ENCODE results near the gene SERPINA12. TPM values are rescaled to one million over a fixed set of nuclear protein-coding genes. Genes with fewer than 3 reads are reported as not detected.
A peak's percentile ranks its signal among the peaks of the same experiment; 100 is the strongest.

The SERPINA12 gene
- total and polyA plus RNA-seq, 2 of the 13 experiments (the other 11 are each of a cell fraction or from before 2014, with no cell fraction given): 0.08 TPM; not detected in 1

- peak; percentile 63 for TF ChIP-seq THAP11 (CRISPR knock-in tag; IDR thresholded peaks at IDR 0.05)
- peak; percentile 62; the same call in 1 of the 2 replicates for TF ChIP-seq ZBTB3 (CRISPR knock-in tag; IDR thresholded peaks at IDR 0.05; ENCODE audit: borderline replicate concordance, low read depth)
- no peak for TF ChIP-seq ZSCAN20 (CRISPR knock-in tag; IDR thresholded peaks at IDR 0.05; ENCODE audit: borderline replicate concordance)
- TF ChIP-seq ZSCAN12 (CRISPR knock-in tag; IDR thresholded peaks at IDR 0.05): no peak
- TF ChIP-seq FOXO4 (CRISPR knock-in tag; conservative IDR thresholded peaks at IDR 0.05): no peak
- no peak for TF ChIP-seq ZNF451 (CRISPR knock-in tag; IDR thresholded peaks at IDR 0.05)
- no peak for TF ChIP-seq ZNF143 (CRISPR knock-in tag; IDR thresholded peaks at IDR 0.05)
- TF ChIP-seq MIER2 (CRISPR knock-in tag; IDR thresholded peaks at IDR 0.05): peak; percentile 63; the same call in 1 of the 2 replicates
- no peak for TF ChIP-seq AGO2 (optimal IDR thresholded peaks at IDR 0.05; ENCODE audit: low read depth, low read length)
- no peak for TF ChIP-seq ATF5 (CRISPR knock-in tag; IDR thresholded peaks at IDR 0.05; ENCODE audit: low read depth)
- peak; percentile 40; the same call in 1 of the 2 replicates for TF ChIP-seq SPEN (CRISPR knock-in tag; IDR thresholded peaks at IDR 0.05; ENCODE audit: low read depth)
- TF ChIP-seq AHDC1 (CRISPR knock-in tag; IDR thresholded peaks at IDR 0.05; ENCODE audit: borderline replicate concordance): peak; percentile 88; the same call in 1 of the 2 replicates
- TF ChIP-seq ZNF576 (CRISPR knock-in tag; IDR thresholded peaks at IDR 0.05): no peak
- peak; percentile 97 for TF ChIP-seq NR2F2 (IDR thresholded peaks at IDR 0.05; ENCODE audit: borderline replicate concordance, low read depth)
- peak; percentile 76 for TF ChIP-seq NR2C2 (CRISPR knock-in tag; IDR thresholded peaks at IDR 0.05; ENCODE audit: borderline replicate concordance)
- peak; percentile 82; the same call in 1 of the 2 replicates for TF ChIP-seq DPF2 (CRISPR knock-in tag; IDR thresholded peaks at IDR 0.05; ENCODE audit: borderline replicate concordance, low read depth)
- 0 out of 4 replicates have a peak, but pooled peaks of 1 of the 2 experiments have one; percentile 23 for TF ChIP-seq ATF4 (CRISPR knock-in tag; IDR thresholded peaks at IDR 0.05)
- TF ChIP-seq ARNTL (CRISPR knock-in tag; IDR thresholded peaks at IDR 0.05): peak; percentile 47; the same call in 1 of the 2 replicates
- no peak for TF ChIP-seq ZBTB14 (CRISPR knock-in tag; IDR thresholded peaks at IDR 0.05)
Measured at GRCh38 chr14:94522115-94522724, 13.0 kb upstream of the SERPINA12 start (continued).

Measured in HepG2 (cell line).